ENCODE results near the gene SYT14.

- TF ChIP-seq, protein P1, sequence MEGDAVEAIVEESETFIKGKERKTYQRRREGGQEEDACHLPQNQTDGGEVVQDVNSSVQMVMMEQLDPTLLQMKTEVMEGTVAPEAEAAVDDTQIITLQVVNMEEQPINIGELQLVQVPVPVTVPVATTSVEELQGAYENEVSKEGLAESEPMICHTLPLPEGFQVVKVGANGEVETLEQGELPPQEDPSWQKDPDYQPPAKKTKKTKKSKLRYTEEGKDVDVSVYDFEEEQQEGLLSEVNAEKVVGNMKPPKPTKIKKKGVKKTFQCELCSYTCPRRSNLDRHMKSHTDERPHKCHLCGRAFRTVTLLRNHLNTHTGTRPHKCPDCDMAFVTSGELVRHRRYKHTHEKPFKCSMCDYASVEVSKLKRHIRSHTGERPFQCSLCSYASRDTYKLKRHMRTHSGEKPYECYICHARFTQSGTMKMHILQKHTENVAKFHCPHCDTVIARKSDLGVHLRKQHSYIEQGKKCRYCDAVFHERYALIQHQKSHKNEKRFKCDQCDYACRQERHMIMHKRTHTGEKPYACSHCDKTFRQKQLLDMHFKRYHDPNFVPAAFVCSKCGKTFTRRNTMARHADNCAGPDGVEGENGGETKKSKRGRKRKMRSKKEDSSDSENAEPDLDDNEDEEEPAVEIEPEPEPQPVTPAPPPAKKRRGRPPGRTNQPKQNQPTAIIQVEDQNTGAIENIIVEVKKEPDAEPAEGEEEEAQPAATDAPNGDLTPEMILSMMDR (IDR thresholded peaks at IDR 0.05; ENCODE audit: borderline replicate concordance, extremely low read depth, low read length, poor library complexity, severe bottlenecking), result no peak
- no peak for TF ChIP-seq EZH2 (IDR thresholded peaks at IDR 0.05; ENCODE audit: borderline replicate concordance, low read depth, low read length, severe bottlenecking)
These were observed 17.2 kb upstream of the SYT14 start for GRCh38 chr1:209920844-209921243.
